NCI-H2081 treated with DMSO at 0.1 percent for 48 hours (cell line): ENCODE data around the gene MYL5.
"Not testable (repeated sequence)": the region's sequence is repeated elsewhere in the genome, so short reads cannot be mapped to it uniquely, and the experiment has no call there.

Experiments
- DNase-seq: peaks from one replicate; lab custom pipeline; 2025; lab: John Stamatoyannopoulos, UW

The MYL5 gene, protein sequence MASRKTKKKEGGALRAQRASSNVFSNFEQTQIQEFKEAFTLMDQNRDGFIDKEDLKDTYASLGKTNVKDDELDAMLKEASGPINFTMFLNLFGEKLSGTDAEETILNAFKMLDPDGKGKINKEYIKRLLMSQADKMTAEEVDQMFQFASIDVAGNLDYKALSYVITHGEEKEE

DNA sequence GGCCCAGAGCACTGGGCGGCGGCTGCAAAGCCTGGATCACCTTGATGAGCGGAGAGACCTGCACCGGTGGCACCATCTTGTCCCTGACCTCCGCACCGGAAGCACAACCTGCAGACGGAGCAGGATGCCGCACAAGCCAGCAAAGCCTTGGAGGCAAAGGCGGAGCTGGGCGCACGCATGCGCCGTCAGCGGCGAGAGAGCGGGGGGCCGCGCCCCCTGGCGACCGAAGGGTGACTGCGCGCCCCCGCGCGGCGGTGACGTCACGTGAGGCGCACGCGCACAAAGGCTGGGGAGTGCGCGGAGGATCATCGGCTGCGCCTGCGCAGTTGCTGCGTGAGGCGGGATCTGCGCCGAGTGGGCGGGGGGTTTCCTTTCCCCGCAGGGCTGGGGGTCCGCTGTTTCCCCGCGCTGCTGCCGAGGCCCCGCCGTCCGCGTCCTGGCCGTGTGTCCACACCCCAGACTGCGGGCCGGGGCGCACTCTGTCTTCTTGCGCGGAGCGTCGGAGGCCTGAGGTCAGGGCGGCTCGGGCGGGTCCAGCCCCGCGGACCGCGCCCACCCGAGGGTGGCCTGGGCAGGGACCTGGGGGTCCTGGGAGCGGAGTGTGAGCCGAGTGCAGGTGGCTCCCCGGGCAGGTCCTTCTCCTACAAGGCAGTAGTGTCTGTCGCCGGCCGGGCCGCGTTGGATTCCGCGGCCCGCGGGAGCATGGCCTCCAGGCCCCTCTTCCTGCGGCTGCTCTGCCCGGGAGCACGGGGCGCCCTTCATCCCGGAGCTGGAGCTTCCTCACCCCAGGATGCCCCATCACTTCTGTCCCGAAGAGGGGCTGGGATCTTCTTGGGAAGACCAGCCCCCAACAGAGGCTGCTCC is at the start of gene MYL5, which contains the start of gene ATP5ME:
MYL5 (plus strand) TSS at position 371 of the 864 bp plus-strand sequence. CDS start 3,485 bp downstream, outside the sequence.
ATP5ME (minus strand) TSS at position 105 of the 864 bp plus-strand sequence; CDS start at position 76, 29 bp downstream.
- peak; percentile 82 for DNase-seq

DNA sequence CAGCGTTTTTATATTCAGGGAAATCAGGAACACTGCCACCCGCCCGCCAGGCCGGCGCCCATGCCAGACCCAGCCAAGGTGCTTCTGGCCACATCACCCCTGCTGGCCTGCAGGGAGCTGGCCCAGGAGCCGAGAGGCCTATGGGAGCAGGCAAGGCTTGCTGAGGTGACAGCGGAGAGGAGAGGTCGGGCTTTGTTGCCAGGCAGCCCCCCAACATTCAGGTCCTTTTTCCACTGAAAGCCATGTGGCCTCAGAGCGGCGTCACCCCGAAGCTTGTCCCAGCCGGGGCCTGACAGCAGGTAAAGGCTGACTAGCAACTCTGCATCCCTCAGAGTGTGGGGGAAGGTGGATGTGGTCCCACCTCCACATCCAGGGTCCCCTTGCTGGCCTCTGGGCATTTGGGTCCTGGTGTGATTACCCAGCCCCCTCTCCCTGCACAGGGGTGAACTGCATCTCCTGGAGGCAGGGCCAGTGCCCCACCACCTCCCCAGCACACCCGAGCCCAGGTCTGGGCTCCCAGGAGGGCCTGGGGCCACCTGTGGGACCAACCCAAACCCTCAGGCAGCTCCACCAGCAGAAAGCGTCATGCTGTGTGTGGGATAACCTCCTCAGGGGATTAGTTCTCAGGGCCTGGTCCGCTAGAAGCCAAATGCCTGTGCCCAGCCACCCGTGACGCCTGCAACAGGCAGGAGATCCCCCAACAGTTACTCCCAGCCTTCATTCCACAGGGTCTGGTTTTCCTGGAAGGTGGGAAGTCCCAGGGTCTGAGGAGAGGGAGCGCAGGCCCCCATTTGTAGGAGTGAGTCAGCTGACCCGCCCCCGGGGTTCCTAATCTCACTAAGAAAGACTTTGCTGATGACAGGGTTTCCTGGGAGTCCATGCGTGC is 49.4 kb upstream of the MYL5 start, which contains the start of gene PDE6B:
PDE6B (plus strand) TSS at position 869 of the 886 bp plus-strand sequence. CDS start 54 bp downstream, outside the sequence.
- no peak for DNase-seq

DNA sequence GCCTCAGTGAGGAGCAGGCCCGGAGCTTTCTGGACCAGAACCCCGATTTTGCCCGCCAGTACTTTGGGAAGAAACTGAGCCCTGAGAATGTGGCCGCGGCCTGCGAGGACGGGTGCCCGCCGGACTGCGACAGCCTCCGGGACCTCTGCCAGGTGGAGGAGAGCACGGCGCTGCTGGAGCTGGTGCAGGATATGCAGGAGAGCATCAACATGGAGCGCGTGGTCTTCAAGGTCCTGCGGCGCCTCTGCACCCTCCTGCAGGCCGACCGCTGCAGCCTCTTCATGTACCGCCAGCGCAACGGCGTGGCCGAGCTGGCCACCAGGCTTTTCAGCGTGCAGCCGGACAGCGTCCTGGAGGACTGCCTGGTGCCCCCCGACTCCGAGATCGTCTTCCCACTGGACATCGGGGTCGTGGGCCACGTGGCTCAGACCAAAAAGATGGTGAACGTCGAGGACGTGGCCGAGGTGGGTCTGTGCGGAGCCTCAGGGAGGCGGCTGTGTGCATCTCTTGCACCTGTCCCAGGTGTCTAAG is 48.6 kb upstream of the MYL5 start:
- no peak for DNase-seq

DNA sequence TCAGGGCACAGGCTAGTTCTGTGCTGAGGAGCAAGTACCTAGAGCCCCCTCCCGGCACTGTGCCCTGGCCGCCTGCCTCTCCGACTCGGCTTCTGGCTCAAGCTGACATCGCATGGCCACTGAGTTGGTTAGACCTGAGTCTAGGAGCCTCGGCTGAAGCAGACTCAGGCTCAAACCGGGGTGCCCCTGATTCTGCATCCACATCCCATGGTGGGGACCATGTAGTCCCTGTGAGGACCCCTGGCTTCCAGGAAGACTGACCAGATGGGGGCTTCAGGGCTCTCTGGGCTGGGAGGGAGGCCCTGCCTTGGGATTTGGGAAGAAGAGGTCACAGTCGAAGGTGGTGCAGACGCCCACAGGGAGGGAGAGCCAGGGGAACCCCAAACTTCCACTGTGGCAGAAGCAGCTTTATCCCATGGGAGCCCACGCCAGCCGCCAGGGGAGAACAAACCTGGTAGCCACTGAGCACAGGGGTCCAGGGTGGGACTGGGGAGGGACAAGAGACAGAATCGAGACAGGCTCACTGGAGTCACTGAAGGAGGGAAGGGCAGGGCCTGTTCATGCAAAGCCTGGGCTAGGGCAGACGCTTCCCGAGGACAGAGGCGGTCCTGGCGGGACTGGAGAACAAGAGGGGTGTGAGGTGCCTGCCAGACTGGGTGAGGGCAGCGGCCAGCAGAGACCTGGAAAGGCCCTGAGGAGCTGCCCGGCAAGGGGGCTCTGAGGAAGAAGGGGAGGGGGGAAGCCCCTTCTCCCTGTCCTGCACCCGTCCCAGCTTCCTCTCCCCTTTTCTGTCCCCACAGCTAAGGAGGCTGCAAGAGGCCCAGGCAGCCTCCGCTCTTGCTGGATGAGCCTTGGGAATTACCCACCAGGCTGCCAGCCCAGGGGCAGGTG is 47.9 kb upstream of the MYL5 start:
- no peak for DNase-seq

DNA sequence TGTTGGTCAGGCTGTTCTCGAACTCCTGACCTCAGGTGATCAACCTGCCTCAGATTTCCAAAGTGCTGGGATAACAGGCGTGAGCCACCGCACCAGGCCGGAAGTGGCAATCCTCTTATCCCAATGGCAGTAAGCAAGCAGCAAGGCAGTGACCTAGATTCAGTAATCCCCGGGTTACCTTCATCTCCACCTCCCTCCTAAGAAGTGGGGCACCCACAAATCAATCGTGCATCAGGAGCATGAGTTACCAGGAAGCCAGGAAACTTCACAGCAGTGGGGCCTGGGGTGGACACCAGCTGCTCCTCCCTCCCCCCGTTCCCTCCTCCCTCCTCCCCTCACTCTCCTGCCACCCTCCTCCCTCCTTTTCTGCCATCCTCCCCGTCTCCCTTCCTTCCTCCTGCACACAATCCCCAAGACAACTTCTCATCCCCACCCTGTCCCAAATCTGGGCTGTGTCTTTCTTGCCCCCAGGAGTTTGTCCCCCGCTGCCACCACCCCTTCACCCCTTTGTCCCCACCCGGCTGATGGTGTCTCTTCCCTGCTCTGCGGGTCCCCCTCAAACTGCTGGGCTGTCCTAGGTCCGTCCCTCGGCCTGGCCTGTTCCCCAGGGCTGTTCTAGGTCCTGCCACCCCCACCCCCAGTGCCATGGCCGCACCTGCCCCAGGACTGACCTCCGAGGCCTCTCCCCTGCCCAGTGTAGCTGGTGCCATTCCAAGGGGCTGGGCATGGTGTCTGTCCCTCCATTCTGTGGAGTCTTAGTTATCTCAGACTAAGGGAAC is 46.8 kb upstream of the MYL5 start:
- no peak for DNase-seq

DNA sequence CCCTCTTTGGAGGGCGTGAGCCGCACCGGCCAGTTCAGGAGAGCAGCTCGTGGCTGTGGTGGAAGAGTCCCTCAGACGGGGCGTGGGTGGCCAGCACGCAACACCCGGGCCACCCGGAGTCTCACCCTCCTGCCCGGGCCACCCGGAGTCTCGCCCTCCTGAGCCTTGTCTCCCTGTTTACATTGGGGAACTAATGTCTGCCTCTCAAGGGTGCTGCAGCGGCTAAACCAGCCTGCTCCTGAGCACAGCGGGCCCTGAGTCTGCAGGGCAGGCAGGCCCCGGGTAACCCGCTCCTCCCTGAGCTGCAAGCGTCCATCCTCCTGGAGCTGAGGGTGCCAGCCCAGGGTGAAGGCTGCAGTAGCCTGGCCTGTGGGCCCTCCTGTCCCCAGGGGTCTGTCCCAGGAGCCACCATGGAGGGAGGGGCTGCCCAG is 46.0 kb upstream of the MYL5 start:
- DNase-seq: no peak

DNA sequence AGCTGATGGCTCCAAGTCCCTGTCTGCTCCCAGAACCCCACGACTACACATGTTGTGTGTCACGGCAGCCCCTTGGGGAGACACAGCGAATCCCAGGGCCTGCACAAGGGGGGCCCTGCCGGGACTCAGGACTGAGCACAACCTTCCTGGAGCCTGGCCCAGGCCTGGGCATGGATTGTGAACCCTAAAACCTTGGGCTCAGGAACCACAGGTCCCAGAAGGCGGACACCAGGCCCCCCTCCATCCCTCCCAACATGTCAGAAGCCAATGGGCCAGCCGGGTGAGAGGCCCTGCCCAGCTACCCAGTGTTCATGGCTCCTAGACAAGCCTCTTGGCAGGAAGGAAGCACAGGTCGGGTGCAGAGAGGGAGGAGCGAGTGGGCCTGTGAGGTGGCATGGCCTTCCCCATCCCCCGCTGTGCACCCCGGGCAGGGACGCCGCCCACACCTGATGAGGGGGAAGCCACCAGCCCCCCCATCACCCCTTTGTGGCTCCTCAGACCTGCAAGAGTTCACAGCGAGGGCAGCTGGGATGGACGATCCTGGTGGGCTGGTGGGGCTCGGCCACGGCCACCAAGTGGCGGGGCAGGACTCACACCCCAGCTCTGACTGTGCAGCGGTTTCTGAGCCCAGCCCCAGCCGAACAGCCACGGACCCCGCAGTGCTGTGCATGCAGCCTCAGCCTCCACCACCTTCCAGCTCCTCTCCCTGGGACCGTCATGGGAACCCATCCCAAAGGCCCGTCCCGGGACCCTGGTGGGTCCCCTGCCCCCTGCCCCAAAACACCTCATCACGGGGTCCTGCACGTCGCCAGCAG is 45.3 kb upstream of the MYL5 start:
- DNase-seq: no peak

DNA sequence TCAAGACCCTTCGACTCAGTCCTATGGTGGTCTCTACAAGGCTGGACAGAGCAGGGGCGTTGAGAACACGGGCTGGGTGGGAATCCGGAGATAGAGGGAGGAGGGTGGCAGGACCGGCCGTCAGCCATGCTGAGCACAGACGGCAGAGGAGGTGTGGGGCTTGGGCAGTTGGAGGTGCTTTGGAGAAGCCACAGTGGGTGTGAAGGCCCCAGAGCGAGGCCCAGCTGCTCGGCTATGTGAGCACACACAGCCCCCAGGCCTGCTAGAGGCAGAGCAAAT is 44.8 kb upstream of the MYL5 start:
- DNase-seq: no peak

DNA sequence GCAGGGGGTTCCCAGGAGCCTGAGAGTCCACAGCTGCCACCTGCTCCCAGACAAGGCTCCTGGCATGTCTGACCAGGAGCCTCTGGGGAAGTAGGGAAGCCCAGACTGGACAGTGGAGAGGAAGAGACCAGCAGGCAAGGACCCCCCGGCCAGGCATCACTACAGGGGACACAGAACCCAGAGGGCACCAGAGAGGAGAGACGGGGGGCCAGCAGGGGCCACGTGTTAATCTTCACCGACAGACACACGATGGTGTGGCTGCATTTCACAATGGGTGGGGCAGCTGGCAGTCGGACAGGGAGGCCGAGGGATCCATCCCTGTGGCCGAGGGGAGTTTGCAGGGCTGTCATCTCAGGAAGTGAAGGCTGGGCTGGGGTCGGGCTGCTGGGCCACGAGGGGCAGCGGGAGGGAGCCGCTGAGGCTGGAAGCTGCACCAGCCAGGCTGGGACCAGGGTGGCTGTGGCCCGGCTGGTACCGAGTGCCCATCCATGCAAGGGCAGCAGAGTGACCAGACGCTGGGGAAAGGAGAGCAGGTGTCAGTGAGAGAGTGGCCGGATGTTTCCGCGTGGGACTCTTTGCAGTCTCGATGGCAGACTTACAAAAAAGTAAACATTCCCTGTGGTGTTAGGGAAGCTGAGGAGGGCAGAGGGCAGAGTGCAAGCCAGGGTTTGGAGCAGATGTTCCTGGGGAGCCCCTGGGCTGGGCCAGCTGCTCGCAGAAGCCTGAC is 44.3 kb upstream of the MYL5 start:
- no peak for DNase-seq

DNA sequence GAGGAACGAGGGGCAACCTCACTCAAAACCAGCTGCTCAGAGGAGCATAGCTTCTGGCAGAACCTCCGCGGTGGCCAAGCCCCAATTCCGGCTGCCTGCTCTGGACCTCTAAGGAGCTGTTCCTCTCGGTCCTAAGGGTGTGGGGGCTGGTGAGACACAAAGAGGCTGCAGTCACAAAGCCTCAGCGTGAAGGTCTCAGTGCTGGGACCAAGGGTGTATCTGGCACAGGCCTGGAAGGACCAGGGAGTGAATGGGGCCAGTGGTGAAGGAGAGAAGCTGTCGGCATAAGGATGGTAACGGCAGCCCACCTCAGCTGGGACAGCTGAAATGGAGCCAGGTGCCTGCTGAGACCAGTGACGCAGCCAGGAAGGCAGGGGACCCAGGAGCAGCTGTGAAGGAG is 43.7 kb upstream of the MYL5 start:
- DNase-seq: no peak

DNA sequence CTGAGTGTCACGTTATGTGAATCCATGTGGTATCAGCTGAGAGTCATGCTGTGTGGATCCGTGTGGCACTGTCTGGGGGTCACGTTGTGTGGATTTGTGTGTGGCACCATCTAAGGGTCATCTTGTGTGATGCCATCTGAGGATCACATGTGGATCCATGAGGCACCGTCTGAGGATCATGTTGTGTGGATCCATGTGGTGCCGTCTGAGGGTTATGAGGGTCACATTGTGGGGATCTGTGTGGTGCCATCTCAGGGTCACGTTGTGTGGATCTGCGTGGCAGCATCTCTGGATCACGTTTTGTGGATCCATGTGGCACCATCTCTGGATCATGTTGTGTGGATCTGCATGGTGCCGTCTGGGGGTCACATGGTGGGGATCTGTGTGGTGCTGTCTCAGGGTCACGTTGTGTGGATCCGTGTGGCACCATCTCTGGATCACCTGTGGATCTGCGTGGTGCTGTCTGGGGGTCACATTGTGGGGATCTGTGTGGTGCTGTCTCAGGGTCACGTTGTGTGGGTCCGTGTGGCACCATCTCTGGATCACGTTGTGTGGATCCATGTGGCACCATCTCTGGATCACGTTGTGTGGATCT is 42.0 kb upstream of the MYL5 start:
- no peak for DNase-seq

DNA sequence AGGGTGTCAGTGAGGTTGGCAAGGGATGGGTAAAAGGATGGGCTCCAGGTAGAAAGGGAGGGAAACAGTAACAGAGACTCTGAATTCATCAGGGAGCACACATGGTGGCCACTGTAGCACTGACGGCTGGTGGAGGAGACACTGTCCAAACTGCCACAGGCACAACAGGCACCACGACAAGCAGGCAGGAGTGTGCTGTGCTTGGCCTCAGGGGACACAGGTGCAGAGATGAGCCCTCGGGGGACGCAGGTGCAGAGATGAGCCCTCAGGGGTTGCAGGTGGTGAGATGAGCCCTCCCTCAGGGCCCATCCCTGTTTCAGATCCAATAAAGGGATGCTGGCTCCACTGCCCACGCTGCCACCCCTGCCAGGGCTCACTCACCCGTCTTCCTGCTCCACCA is 41.4 kb upstream of the MYL5 start:
- DNase-seq: no peak

DNA sequence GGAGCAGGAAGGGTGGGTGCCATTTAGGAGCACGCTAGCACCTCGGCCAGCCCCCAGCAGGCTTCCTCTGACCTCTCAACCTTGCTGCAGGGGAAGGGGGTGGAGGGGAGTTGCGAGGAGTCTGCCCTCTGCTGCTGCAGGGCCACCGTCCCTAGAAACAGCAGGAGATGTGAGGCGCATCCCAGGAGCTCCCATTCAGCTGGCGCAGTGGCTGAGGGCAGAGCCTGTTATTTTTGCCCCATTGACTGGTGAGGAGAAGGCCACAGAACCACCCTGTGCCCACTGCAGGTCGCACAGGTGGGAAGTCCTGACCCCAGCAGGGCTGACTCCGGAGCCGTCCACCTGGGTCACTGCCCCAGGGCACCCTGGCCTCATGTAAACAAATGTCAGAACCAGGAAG is 40.9 kb upstream of the MYL5 start:
- no peak for DNase-seq

DNA sequence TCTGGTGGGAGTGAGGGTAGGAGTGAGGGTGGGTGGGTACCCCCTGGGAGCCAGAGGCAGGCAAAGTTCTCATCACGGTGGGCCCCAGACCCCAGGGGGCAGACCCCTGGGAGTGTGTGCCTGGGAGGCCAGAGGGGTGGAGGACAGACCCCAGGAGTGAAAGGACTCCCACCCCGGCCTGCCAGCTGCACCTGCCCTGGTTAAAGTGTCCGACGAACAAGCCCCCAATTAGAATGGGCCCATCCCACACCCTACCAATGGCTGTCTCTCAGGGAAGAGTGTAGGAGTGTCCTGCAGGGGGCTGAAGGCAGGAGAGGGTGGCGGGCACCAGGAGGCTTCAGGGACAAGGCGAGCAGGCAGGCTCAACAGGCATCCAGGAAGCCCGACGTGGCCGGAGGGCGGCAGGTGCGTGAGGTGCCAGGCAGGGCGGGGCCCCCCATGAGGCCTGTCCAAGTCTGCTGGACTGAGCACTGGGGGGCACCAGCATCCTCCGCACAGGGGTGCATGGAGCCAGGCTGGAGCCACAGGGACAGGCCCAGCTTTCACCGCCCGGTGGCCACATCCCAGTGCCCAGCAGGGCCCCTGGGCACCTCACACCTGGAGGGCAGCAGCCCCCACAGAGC is 40.3 kb upstream of the MYL5 start:
- DNase-seq: no peak

DNA sequence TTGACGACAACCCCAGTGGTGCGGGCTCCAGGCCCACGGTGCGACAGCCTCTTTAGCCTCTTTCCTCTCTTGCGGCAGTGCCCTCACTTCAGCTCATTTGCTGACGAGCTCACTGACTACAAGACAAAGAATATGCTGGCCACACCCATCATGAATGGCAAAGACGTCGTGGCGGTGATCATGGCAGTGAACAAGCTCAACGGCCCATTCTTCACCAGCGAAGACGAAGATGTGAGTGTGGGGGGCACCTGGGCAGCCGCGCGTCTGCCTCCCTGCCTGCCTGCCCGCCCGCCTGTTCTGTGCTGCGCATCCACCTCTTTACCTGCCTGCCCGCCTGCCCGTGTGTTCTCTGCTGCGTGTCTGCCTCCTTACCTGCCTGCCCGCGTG is 39.8 kb upstream of the MYL5 start:
- DNase-seq: no peak

DNA sequence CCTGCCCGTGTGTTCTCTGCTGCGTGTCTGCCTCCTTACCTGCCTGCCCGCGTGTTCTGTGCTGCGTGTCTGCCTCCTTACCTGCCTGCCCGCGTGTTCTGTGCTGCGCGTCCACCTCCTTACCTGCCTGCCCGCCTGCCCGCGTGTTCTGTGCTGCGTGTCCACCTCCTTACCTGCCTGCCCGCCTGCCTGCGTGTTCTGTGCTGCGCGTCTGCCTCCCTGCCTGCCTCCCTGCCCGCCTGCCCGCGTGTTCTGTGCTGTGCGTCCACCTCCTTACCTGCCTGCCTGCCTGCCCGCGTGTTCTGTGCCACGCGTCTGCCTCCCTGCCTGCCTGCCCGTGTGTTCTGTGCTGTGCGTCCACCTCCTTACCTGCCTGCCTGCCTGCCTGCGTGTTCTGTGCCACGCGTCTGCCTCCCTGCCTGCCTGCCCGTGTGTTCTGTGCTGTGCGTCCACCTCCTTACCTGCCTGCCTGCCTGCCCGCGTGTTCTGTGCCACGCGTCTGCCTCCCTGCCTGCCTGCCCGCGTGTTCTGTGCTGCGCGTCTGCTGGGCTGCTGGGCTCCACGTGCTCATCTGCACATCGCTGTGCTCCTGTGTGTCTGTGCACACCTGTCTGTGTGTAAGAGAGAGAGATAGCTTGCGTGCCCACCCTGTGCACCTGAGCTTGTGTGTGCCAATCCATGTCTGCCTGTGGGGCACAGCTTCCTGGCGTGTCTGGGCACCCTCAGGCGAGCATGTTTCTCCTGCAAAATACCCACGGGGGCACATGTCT is 39.1 kb upstream of the MYL5 start:
- DNase-seq: not testable (repeated sequence)
